K562 (cell line): ENCODE measurements around the gene TSC1. TPM values are rescaled to one million over a fixed set of nuclear protein-coding genes. Genes with fewer than 3 reads are reported as not detected.
A peak's percentile ranks its signal among the peaks of the same experiment; 100 is the strongest.

Experiments used
- HMGN3 ChIP-seq: IDR thresholded peaks from 2 replicates; pipeline ENCODE4 v1.6.1; 2011; ENCODE audit warnings: borderline replicate concordance, low read depth, mild to moderate bottlenecking, mixed read lengths, low read length; ENCODE audit not compliant: insufficient read length; ENCODE audit errors: extremely low read depth
- HNRNPH1 ChIP-seq: fragments of 200-400 bp; formaldehyde crosslinking; optimal IDR thresholded peaks from 2 replicates; pipeline ENCODE3; 2017; ENCODE audit warnings: low read depth, mild to moderate bottlenecking, low read length, moderate library complexity
- MED1 ChIP-seq: sonication (generic); formaldehyde crosslinking; IDR thresholded peaks from 2 replicates; pipeline ENCODE4 v1.8.1; 2023; ENCODE audit warnings: missing genetic modification reagents, borderline replicate concordance
- NCOA4 ChIP-seq: fragments of 450-650 bp; IDR thresholded peaks from 2 replicates; pipeline ENCODE4 v1.6.1; 2018; ENCODE audit warnings: mild to moderate bottlenecking; ENCODE audit not compliant: partially characterized antibody
- NCOR1 ChIP-seq: fragments of 450-650 bp; IDR thresholded peaks from 2 replicates; pipeline ENCODE4 v1.6.1; 2016; ENCODE audit warnings: mild to moderate bottlenecking, moderate library complexity
- NFIC ChIP-seq: fragments of 450-650 bp; IDR thresholded peaks from 2 replicates; pipeline ENCODE4 v1.6.1; 2017; ENCODE audit warnings: mild to moderate bottlenecking, inconsistent platforms
- RBM15 ChIP-seq: fragments of 200-400 bp; formaldehyde crosslinking; IDR thresholded peaks from 2 replicates; pipeline ENCODE4 v1.6.1; 2018; ENCODE audit warnings: mild to moderate bottlenecking, low read length, moderate library complexity; ENCODE audit not compliant: insufficient read depth
- SOX6 ChIP-seq: fragments of 450-650 bp; IDR thresholded peaks from 2 replicates; pipeline ENCODE4 v1.6.1; 2014; ENCODE audit warnings: mild to moderate bottlenecking
- SRF ChIP-seq, 2 experiments: fragments of 250-450, 450-650 bp in 1 of 2; sonication (Bioruptor Pico) in 1 of 2; sonication (generic) in 1 of 2; formaldehyde crosslinking; IDR thresholded peaks; 2 replicates each; pipeline versions ENCODE4 v1.5.0 to v1.5.1; 2020 to 2022; ENCODE audit warnings: mild to moderate bottlenecking in 1 of 2, missing genetic modification reagents in 1 of 2
- TEAD1 ChIP-seq, 2 experiments: fragments of 450-650 bp in 1 of 2; sonication (generic) in 1 of 2; formaldehyde crosslinking; IDR thresholded peaks; 2 replicates each; pipeline versions ENCODE4 v1.4.0 to v1.8.0; 2020 to 2022; ENCODE audit warnings: mild to moderate bottlenecking in 2 of 2, missing genetic modification reagents in 1 of 2
- TRIM28 ChIP-seq: fragments of 450-650 bp; IDR thresholded peaks from 2 replicates; pipeline ENCODE4 v1.6.1; 2017
- U2AF1 ChIP-seq: fragments of 200-400 bp; formaldehyde crosslinking; optimal IDR thresholded peaks from 2 replicates; pipeline ENCODE3; 2017; ENCODE audit warnings: mild to moderate bottlenecking, low read depth, low read length, moderate library complexity
- ZBTB1 ChIP-seq: sonication (generic); formaldehyde crosslinking; IDR thresholded peaks from 2 replicates; pipeline ENCODE4 v1.8.1; 2023; ENCODE audit warnings: missing genetic modification reagents, low read depth, mild to moderate bottlenecking, borderline replicate concordance
- ZNF75A ChIP-seq: fragments of 450-650 bp; formaldehyde crosslinking; IDR thresholded peaks from 2 replicates; pipeline ENCODE4 v1.4.0; 2020; ENCODE audit warnings: mild to moderate bottlenecking
- polyA plus RNA-seq, 8 experiments: library from polyadenylated mRNA; depleted of rRNA in 4 of 8; stranded (reverse) in 5 of 8; unstranded in 3 of 8; fragments of >200 nt; fragmentation: Nextera tagmentation in 2 of 8; fragmentation: Illumina TruSeq in 1 of 8; extraction: Ambion mirVana in 2 of 8; extraction: Trizol in 1 of 8; gene quantifications; 2 replicates each; pipeline versions ENCODE4 v1.2.1 to v1.2.3, GENCODE V29; 2011 to 2014; ENCODE audit warnings: inconsistent platforms in 1 of 8, missing spikeins in 1 of 8
- total RNA-seq, 7 experiments: library from RNA; depleted of rRNA in 6 of 7; stranded (reverse); fragments of >200 nt in 6 of 7; fragmentation: Illumina TruSeq in 2 of 7; extraction: Trizol in 2 of 7; gene quantifications; 2 replicates each; pipeline versions ENCODE4 v1.2.1 to v1.2.3, GENCODE V29; 2011 to 2021; ENCODE audit warnings: low replicate concordance in 1 of 7
- TF ChIP-seq, protein P1 (sequence below): fragments of 250-450 bp; sonication (Bioruptor Pico); IDR thresholded peaks from 2 replicates; pipeline ENCODE4 v1.4.0; 2020; ENCODE audit warnings: borderline replicate concordance
- TF ChIP-seq, protein P2 (sequence below): fragments of 450-650 bp; IDR thresholded peaks from 2 replicates; pipeline ENCODE4 v1.6.1; 2014; ENCODE audit warnings: low read depth, mild to moderate bottlenecking, moderate library complexity, borderline replicate concordance
- TF ChIP-seq, protein P3 (sequence below): fragments of 450-650 bp; formaldehyde crosslinking; IDR thresholded peaks from 2 replicates; pipeline ENCODE4 v1.4.0; 2022; ENCODE audit warnings: missing genetic modification characterization
- TF ChIP-seq, protein P4 (sequence below): fragments of 250-450 bp; sonication (Bioruptor Pico); IDR thresholded peaks from 2 replicates; pipeline ENCODE4 v1.4.0; 2020; ENCODE audit warnings: mild to moderate bottlenecking, moderate library complexity

The TSC1 gene
- total and polyA plus RNA-seq, 9 of the 15 experiments (the other 6 are each of a cell fraction or from before 2014, with no cell fraction given) = 6.9 to 37.6 (median 18.6) TPM

DNA sequence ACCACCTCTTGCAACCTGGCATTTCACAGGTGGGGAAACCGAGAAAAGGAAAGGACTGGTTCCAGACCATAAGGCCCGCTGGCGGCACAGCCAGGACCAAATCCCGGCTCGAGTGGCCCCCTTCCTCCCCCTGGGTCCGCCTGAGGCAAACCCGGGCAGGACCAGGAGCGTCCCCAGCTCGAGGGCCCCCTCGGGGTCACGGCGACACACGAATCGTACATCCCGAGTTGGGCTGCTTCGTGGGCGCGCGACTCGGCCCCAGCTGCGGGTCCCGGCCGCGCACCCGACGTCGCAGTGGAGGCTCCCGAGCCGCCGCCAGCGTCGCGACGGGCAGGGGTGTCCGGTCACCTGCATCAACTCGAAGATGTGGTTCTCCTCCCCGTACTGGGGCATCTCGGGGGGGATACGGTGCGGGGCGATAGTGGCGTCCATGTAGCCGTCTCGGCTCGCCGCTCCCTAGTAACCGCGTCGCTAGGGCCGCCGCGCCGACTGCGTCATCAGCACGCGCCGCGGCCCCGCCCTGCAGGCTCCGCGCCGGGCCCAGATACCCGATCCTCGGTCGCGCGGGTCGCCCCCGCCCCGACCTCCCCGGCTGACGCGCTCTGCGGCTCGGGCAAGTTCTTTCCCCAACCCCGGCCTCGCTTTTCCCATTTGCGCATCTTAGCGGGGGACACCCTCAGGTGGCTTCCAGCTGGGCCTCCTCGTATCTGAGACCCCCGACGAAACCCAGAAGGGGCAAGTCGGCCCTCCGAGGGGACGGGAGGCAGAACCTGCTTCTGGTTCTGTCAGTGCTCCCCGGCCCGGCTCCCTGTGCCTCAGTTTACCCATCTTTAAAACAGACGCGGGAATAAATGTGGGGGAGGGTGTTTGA is 66.4 kb downstream of the TSC1 start, which contains the start of gene AK8 (continued):
- TF ChIP-seq, protein P1, sequence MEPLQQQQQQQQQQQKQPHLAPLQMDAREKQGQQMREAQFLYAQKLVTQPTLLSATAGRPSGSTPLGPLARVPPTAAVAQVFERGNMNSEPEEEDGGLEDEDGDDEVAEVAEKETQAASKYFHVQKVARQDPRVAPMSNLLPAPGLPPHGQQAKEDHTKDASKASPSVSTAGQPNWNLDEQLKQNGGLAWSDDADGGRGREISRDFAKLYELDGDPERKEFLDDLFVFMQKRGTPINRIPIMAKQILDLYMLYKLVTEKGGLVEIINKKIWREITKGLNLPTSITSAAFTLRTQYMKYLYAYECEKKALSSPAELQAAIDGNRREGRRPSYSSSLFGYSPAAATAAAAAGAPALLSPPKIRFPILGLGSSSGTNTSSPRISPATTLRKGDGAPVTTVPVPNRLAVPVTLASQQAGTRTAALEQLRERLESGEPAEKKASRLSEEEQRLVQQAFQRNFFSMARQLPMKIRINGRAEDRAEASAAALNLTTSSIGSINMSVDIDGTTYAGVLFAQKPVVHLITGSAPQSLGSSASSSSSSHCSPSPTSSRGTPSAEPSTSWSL = no peak
- TF ChIP-seq ZBTB1 (CRISPR knock-in tag) (no peak), HNRNPH1 (no peak), U2AF1 (peak; percentile 42), SOX6 (0 out of 2 replicates have a peak, but pooled peaks have one; percentile 17), RBM15 (no peak), NFIC (peak; percentile 90), ZNF75A (CRISPR knock-in tag) (no peak), SRF (CRISPR knock-in tag; IDR thresholded peaks at IDR 0.05) (no peak), MED1 (CRISPR knock-in tag) (no peak), TRIM28 (peak; percentile 23; the same call in 1 of the 2 replicates), NCOR1 (no peak), HMGN3 (peak; percentile 55), TEAD1 (CRISPR knock-in tag; IDR thresholded peaks at IDR 0.05) (peak in 1 of 2 experiments; percentile 61; a peak in 1 of 4 replicates), NCOA4 (no peak)
- TF ChIP-seq, protein P2, sequence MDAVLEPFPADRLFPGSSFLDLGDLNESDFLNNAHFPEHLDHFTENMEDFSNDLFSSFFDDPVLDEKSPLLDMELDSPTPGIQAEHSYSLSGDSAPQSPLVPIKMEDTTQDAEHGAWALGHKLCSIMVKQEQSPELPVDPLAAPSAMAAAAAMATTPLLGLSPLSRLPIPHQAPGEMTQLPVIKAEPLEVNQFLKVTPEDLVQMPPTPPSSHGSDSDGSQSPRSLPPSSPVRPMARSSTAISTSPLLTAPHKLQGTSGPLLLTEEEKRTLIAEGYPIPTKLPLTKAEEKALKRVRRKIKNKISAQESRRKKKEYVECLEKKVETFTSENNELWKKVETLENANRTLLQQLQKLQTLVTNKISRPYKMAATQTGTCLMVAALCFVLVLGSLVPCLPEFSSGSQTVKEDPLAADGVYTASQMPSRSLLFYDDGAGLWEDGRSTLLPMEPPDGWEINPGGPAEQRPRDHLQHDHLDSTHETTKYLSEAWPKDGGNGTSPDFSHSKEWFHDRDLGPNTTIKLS = no peak; the same call in 1 of the 2 replicates
- TF ChIP-seq, protein P3, sequence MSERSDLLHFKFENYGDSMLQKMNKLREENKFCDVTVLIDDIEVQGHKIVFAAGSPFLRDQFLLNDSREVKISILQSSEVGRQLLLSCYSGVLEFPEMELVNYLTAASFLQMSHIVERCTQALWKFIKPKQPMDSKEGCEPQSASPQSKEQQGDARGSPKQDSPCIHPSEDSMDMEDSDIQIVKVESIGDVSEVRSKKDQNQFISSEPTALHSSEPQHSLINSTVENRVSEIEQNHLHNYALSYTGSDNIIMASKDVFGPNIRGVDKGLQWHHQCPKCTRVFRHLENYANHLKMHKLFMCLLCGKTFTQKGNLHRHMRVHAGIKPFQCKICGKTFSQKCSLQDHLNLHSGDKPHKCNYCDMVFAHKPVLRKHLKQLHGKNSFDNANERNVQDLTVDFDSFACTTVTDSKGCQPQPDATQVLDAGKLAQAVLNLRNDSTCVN (CRISPR knock-in tag) = no peak
- TF ChIP-seq, protein P4, sequence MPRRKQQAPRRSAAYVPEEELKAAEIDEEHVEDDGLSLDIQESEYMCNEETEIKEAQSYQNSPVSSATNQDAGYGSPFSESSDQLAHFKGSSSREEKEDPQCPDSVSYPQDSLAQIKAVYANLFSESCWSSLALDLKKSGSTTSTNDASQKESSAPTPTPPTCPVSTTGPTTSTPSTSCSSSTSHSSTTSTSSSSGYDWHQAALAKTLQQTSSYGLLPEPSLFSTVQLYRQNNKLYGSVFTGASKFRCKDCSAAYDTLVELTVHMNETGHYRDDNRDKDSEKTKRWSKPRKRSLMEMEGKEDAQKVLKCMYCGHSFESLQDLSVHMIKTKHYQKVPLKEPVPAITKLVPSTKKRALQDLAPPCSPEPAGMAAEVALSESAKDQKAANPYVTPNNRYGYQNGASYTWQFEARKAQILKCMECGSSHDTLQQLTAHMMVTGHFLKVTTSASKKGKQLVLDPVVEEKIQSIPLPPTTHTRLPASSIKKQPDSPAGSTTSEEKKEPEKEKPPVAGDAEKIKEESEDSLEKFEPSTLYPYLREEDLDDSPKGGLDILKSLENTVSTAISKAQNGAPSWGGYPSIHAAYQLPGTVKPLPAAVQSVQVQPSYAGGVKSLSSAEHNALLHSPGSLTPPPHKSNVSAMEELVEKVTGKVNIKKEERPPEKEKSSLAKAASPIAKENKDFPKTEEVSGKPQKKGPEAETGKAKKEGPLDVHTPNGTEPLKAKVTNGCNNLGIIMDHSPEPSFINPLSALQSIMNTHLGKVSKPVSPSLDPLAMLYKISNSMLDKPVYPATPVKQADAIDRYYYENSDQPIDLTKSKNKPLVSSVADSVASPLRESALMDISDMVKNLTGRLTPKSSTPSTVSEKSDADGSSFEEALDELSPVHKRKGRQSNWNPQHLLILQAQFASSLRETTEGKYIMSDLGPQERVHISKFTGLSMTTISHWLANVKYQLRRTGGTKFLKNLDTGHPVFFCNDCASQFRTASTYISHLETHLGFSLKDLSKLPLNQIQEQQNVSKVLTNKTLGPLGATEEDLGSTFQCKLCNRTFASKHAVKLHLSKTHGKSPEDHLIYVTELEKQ (CRISPR knock-in tag) = no peak
